ENCODE measurements around the gene CD28.
"Not testable (repeated sequence)": the region's sequence is repeated elsewhere in the genome, so short reads cannot be mapped to it uniquely, and the experiment has no call there.

Gene CD28

GRCh38 chr2:203782262-203782976, 76.0 kb downstream of the CD28 start:
- H3K4me1 ChIP-seq (ENCODE audit: control insufficient read depth, insufficient read depth, low read length): no peaks in the 10 kb centered on the region
- H3K36me3 ChIP-seq (ENCODE audit: control insufficient read depth, insufficient read depth, low read length): no peaks in the 10 kb centered on the region
- no peak overlapping the region for H3K27ac ChIP-seq (ENCODE audit: insufficient read depth, low read depth, low read length, poor library complexity, severe bottlenecking)
- WGBS, 2 experiments: 61 to 68% methylated on average over 5 of the region's 5 CpGs
- H3K4me3 ChIP-seq (ENCODE audit: insufficient read depth, low read depth, low read length): no peak overlapping the region
- H3K27me3 ChIP-seq (ENCODE audit: control insufficient read depth, insufficient read depth, low read length, poor library complexity, severe bottlenecking): no peaks in the 10 kb centered on the region
- no peaks in the 10 kb centered on the region for H3K9me3 ChIP-seq (ENCODE audit: control insufficient read depth, low read length)

- Histone ChIP-seq H3K9me3 (ENCODE audit: control insufficient read depth, low read length) (no peaks in the 10 kb centered on the region), H3K27me3 (ENCODE audit: control insufficient read depth, insufficient read depth, low read length, poor library complexity, severe bottlenecking) (no peaks in the 10 kb centered on the region), H3K4me1 (ENCODE audit: control insufficient read depth, insufficient read depth, low read length) (no peaks in the 10 kb centered on the region), H3K27ac (ENCODE audit: insufficient read depth, low read depth, low read length, poor library complexity, severe bottlenecking) (no peak overlapping the region), H3K36me3 (ENCODE audit: control insufficient read depth, insufficient read depth, low read length) (no peaks in the 10 kb centered on the region), H3K4me3 (ENCODE audit: insufficient read depth, low read depth, low read length) (no peak overlapping the region)
- WGBS, 2 experiments: 93% methylated on average over 4 of the region's 4 CpGs
These were observed 77.2 kb downstream of the CD28 start for GRCh38 chr2:203783496-203784203.

GRCh38 chr2:203784710-203785270, 78.4 kb downstream of the CD28 start:
- not testable (repeated sequence) for H3K4me3 ChIP-seq (ENCODE audit: insufficient read depth, low read depth, low read length); H3K9me3 ChIP-seq (ENCODE audit: control insufficient read depth, low read length); H3K27ac ChIP-seq (ENCODE audit: insufficient read depth, low read depth, low read length, poor library complexity, severe bottlenecking); H3K36me3 ChIP-seq (ENCODE audit: control insufficient read depth, insufficient read depth, low read length); H3K4me1 ChIP-seq (ENCODE audit: control insufficient read depth, insufficient read depth, low read length); H3K27me3 ChIP-seq (ENCODE audit: control insufficient read depth, insufficient read depth, low read length, poor library complexity, severe bottlenecking)
- WGBS, 2 experiments: 92 to 95% methylated on average over 10 of the region's 10 CpGs

- WGBS, 2 experiments: 97% methylated on average over 40 to 43 of the region's 43 CpGs
- not testable (repeated sequence) for H3K4me3 ChIP-seq (ENCODE audit: insufficient read depth, low read depth, low read length); H3K36me3 ChIP-seq (ENCODE audit: control insufficient read depth, insufficient read depth, low read length)
These were observed 79.1 kb downstream of the CD28 start for GRCh38 chr2:203785391-203786110.

GRCh38 chr2:203786549-203787351, 80.3 kb downstream of the CD28 start:
- H3K27ac ChIP-seq (ENCODE audit: insufficient read depth, low read depth, low read length, poor library complexity, severe bottlenecking): no peak overlapping the region
- H3K4me3 ChIP-seq (ENCODE audit: insufficient read depth, low read depth, low read length): no peak overlapping the region
- H3K9me3 ChIP-seq (ENCODE audit: control insufficient read depth, low read length): no peaks in the 10 kb centered on the region
- H3K36me3 ChIP-seq (ENCODE audit: control insufficient read depth, insufficient read depth, low read length): no peaks in the 10 kb centered on the region
- WGBS, 2 experiments: 92 to 93% methylated on average over 4 to 6 of the region's 6 CpGs
- no peaks in the 10 kb centered on the region for H3K4me1 ChIP-seq (ENCODE audit: control insufficient read depth, insufficient read depth, low read length)
- no peaks in the 10 kb centered on the region for H3K27me3 ChIP-seq (ENCODE audit: control insufficient read depth, insufficient read depth, low read length, poor library complexity, severe bottlenecking)

More at GRCh38 chr2:203785391-203786110, 79.1 kb downstream of the CD28 start:
- H3K4me1 ChIP-seq (ENCODE audit: control insufficient read depth, insufficient read depth, low read length); H3K27me3 ChIP-seq (ENCODE audit: control insufficient read depth, insufficient read depth, low read length, poor library complexity, severe bottlenecking); H3K9me3 ChIP-seq (ENCODE audit: control insufficient read depth, low read length); H3K27ac ChIP-seq (ENCODE audit: insufficient read depth, low read depth, low read length, poor library complexity, severe bottlenecking): not testable (repeated sequence)

GRCh38 chr2:203787979-203788378, 81.5 kb downstream of the CD28 start:
- Histone ChIP-seq H3K4me1 (ENCODE audit: control insufficient read depth, insufficient read depth, low read length) (no peaks in the 10 kb centered on the region), H3K27ac (ENCODE audit: insufficient read depth, low read depth, low read length, poor library complexity, severe bottlenecking) (no peak overlapping the region), H3K9me3 (ENCODE audit: control insufficient read depth, low read length) (no peaks in the 10 kb centered on the region), H3K4me3 (ENCODE audit: insufficient read depth, low read depth, low read length) (no peak overlapping the region), H3K36me3 (ENCODE audit: control insufficient read depth, insufficient read depth, low read length) (no peaks in the 10 kb centered on the region), H3K27me3 (ENCODE audit: control insufficient read depth, insufficient read depth, low read length, poor library complexity, severe bottlenecking) (no peaks in the 10 kb centered on the region)
- 85 to 93% methylated on average over 2 of the region's 2 CpGs for WGBS, 2 experiments

Measured in ectodermal cell (in vitro differentiated cells).